Duodenal mucosa (tissue), 2 donors: ENCODE results near the gene SKP1.
A peak's percentile ranks its signal among the peaks of the same experiment; 100 is the strongest.

ENCODE experiments used
- H3K27ac ChIP-seq: one replicate; pipeline ENCODE4 v1.7.0; 2013; ENCODE audit warnings: low read depth, low read length
- H3K27me3 ChIP-seq, 2 donors: one replicate each; pipeline ENCODE4 v1.7.0; 2013; ENCODE audit warnings: low read length in 2 of 2, control low read depth in 1 of 2; ENCODE audit not compliant: insufficient read depth in 2 of 2, control insufficient read depth in 1 of 2
- H3K36me3 ChIP-seq, 2 donors: one replicate each; pipeline ENCODE4 v1.7.0; 2013; ENCODE audit warnings: low read length in 2 of 2, control low read depth in 1 of 2; ENCODE audit not compliant: insufficient read depth in 2 of 2, control insufficient read depth in 1 of 2
- H3K4me1 ChIP-seq, 2 donors: one replicate each; pipeline ENCODE4 v1.7.0; 2013; ENCODE audit warnings: low read length in 2 of 2, control low read depth in 1 of 2; ENCODE audit not compliant: insufficient read depth in 2 of 2, control insufficient read depth in 1 of 2
- H3K4me3 ChIP-seq, 2 donors: one replicate each; pipeline ENCODE4 v1.7.0; 2013; ENCODE audit warnings: low read length in 2 of 2, low read depth in 1 of 2
- H3K9ac ChIP-seq, 2 donors: one replicate each; pipeline ENCODE4 v1.7.0; 2013; ENCODE audit warnings: low read length in 2 of 2, low read depth in 1 of 2
- H3K9me3 ChIP-seq, 2 donors: one replicate each; pipeline ENCODE4 v1.7.0; 2013; ENCODE audit warnings: low read length in 2 of 2, control low read depth in 1 of 2; ENCODE audit not compliant: control insufficient read depth in 1 of 2

Gene SKP1

DNA sequence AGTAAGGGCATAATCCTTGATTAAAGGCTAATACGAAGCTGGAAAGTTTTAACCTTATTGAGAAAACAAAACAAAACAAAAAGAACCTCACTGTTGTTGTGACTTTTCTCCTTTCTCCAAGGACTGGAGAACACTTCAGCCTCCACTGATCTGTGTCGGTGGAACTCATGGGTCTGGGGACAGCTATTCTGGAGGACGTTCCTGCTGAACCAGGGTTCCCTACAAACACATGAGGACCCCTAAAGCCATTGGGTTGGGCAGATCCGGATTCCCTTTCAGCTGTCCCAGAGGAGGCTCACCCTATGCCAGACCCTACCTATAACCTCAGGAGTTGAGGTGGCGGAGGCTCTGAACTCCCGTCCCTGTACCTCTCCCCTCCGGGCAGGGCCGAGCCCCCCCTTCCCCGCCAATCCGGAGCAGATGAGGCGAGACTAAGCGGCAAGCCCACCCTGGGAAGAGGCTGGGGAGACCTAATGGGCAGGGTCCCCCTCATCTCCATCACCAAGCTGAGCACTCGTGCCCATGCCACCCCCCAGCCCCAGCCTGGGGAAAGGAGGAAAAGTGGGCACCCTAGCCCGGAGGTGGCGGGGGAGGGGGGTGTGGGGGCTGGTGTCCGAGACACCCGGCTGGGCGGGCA lies 63.9 kb downstream of the SKP1 start:
- Histone ChIP-seq H3K4me3 (no peak overlapping the region), H3K9ac (no peak overlapping the region), H3K4me1 (peaks cover 3 to 20% of the 10 kb centered on the region in 2 donors), H3K27me3 (peaks cover 6 to 8% of the 10 kb centered on the region in 2 donors), H3K36me3 (peaks cover 0 to 5% of the 10 kb centered on the region in 2 donors), H3K9me3 (no peaks in the 10 kb centered on the region), H3K27ac (no peak overlapping the region)

DNA sequence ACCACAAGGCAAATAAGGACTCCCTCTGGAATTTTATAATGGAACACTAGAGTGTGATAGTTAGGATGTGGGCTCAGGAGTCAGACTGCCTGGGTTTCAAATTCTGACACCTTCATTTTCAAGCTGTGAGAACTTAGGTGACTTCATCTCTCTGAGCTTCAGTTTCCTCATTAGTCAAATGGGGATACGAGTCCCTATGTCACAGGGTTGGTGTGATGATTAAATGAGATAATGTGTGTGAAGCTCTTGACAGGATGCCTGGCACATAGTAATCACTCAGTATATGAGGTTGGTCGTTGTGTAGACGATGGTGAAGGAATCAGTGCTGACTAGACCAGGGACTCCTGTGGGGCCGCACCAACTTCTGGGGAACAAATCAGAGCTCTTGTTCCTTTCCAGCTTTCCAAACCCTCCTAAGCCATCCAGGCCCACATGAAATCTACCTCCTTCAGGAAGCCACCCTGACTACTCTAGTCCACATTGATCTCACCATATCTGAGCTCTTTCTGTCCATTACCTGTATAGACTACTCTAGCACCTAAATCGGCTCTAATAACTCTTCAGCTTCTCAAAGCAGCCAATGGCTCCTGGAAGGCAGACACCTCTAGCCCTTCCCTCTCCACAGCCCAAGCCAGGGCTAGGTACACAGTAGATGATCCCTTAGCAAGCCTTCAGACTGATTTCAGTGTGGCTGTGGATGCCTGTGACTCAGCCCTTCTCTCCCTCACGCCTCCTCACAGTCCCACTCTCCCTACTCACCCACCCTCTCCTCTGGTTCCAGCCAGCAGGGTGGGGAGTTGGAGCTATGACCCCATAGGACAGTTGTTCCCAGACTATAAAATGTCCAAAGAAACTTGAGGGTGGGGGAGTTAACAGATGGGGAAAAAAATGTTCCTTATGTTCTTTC lies 64.8 kb downstream of the SKP1 start:
- Histone ChIP-seq H3K9me3 (no peaks in the 10 kb centered on the region), H3K4me3 (no peak overlapping the region), H3K36me3 (no peaks in the 10 kb centered on the region), H3K27me3 (peaks cover 6 to 8% of the 10 kb centered on the region in 2 donors), H3K4me1 (peaks cover 3 to 20% of the 10 kb centered on the region in 2 donors), H3K9ac (no peak overlapping the region), H3K27ac (no peak overlapping the region)

DNA sequence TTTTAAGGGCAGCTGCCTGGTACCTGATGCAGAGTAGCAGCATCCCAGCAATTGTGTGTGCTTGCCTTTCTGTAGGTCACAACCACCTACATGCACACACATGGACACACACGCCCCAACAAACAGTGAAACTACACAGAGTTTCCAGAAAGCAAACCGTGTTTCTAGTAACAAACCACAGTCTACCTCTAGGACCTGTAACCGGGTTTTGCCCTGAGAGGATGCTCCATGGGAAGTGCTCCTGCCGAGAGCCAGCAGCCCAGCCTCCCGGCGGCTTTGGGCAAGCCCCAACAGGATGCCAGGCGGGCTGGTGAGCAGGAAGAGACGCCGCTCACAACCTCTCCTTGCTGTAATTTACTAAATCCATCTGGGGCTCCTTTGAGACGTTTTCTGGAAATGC lies 66.4 kb downstream of the SKP1 start:
- H3K9ac ChIP-seq: no peak overlapping the region
- H3K27ac ChIP-seq: no peak overlapping the region
- peaks cover 6 to 8% of the 10 kb centered on the region in 2 donors for H3K27me3 ChIP-seq
- no peaks in the 10 kb centered on the region for H3K36me3 ChIP-seq
- H3K4me3 ChIP-seq: no peak overlapping the region
- H3K4me1 ChIP-seq: peaks cover 3 to 9% of the 10 kb centered on the region in 2 donors
- H3K9me3 ChIP-seq: no peaks in the 10 kb centered on the region

DNA sequence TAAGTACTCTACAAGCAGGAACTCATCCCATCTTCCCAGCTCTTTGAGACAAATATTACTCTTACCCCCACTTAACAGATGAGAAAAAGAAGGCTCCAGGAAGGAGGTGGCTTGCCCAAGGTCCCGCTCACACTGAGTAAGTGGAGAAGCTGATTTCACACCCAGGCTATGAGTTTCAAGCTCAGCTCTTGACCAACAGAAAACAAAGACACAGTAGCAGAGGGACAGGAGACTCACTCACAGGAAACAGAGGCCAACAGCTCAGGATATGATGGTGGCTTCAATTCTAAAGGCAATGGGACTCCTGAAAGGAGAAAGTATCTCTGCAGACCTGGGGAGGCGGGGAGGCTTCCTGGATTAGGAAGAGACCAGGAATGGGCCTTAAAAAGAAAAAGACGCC lies 69.0 kb downstream of the SKP1 start:
- Histone ChIP-seq H3K4me3 (no peak overlapping the region), H3K36me3 (no peaks in the 10 kb centered on the region), H3K27ac (no peak overlapping the region), H3K27me3 (peaks cover 0 to 3% of the 10 kb centered on the region in 2 donors), H3K4me1 (no peaks in the 10 kb centered on the region), H3K9me3 (no peaks in the 10 kb centered on the region), H3K9ac (no peak overlapping the region)

DNA sequence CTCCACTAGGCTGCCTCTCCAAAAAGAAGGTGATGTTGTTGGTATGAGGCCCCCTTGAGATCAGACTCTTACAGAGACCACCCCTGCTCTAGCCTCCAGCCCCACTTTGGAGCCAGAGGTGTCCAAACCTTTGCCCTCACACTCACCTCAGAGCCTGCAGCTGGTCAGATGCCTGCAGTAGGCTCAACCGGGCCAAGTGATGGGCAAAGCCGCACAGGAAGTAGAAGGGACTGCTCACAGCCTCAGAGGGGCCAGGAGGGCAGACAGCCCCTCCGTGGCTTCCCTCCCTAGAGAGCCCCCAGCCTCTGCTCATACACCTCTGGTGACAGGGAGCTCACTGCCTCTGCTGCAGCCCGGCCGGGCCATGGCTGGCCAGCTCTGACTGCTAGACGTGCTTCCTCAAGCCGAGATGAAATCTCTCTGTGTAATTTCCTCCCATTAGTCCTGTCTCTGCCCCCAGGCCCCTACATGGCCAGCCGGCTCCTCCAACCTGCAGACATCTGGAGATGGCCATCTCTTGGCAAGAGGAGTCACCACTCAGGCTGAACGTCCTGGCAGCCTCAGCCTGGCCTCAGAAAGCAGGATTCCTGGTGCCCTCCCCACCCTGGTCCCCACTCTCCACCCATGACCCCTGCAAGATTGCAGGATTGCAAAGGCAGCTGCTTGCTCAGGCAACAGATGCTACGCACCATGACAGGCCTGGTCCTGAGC lies 69.6 kb downstream of the SKP1 start:
- peaks cover 0 to 3% of the 10 kb centered on the region in 2 donors for H3K27me3 ChIP-seq
- H3K4me1 ChIP-seq: no peaks in the 10 kb centered on the region
- no peak overlapping the region for H3K27ac ChIP-seq
- no peaks in the 10 kb centered on the region for H3K36me3 ChIP-seq
- no peak overlapping the region for H3K9ac ChIP-seq
- H3K9me3 ChIP-seq: no peaks in the 10 kb centered on the region
- no peak overlapping the region for H3K4me3 ChIP-seq

DNA sequence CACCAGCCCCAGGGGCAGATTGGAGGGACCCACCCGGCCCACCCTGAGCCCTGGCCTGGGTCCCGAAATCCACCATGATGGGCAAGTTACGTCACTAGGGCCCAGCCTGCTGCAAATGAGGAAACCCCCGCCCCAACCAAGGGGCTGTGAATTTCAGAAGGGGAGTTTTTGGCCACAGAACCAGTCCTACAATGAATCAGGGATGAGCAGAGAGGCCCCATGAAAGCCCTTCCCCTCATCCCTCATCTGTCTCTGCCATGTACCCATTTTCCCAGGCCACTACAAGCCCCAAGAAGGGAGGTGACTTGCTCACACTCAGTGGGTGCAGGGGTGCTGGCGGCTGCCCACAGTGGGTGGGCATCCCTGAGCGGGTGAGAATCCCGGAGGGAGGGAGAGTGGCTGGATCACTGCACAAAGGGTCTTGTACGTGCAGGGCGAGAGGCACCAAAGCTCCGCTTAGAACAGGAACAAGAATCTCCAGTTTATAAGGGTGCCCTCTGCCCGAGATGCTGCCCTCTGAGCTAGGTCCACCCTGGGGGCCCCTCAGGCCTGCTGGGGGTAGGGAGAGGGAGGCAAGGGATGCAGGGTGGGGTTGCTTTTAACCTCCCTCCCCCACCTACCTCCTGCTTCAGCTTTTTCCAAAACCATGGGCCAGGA lies 72.6 kb downstream of the SKP1 start:
- no peak overlapping the region for H3K4me3 ChIP-seq
- H3K9ac ChIP-seq: no peak overlapping the region
- peaks cover 23% of the 10 kb centered on the region in 2 donors for H3K4me1 ChIP-seq
- no peaks in the 10 kb centered on the region for H3K27me3 ChIP-seq
- H3K9me3 ChIP-seq: no peaks in the 10 kb centered on the region
- H3K27ac ChIP-seq: no peak overlapping the region
- no peaks in the 10 kb centered on the region for H3K36me3 ChIP-seq

DNA sequence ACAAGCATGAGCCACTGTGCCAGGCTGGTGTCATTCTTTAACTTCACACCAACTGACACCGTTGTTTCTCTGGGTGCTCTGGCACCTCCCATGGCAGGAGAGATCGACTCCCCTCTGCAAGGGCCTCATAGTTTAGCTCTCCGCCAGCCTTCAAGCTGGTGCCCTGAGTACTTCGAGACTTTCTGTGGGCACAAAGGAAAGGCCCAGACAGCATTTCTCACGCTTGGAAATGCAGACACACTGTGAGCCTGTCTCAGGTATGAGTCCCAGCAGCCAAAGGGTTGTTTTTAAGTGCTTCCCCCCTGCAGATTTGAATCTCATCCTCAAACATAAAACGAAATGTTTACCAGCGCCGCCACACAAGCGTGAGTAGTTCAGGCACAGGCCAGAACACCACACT lies 73.4 kb downstream of the SKP1 start:
- Histone ChIP-seq H3K9me3 (no peaks in the 10 kb centered on the region), H3K4me1 (peaks cover 28 to 31% of the 10 kb centered on the region in 2 donors), H3K27me3 (no peaks in the 10 kb centered on the region), H3K9ac (no peak overlapping the region), H3K4me3 (no peak overlapping the region), H3K36me3 (no peaks in the 10 kb centered on the region), H3K27ac (no peak overlapping the region)

DNA sequence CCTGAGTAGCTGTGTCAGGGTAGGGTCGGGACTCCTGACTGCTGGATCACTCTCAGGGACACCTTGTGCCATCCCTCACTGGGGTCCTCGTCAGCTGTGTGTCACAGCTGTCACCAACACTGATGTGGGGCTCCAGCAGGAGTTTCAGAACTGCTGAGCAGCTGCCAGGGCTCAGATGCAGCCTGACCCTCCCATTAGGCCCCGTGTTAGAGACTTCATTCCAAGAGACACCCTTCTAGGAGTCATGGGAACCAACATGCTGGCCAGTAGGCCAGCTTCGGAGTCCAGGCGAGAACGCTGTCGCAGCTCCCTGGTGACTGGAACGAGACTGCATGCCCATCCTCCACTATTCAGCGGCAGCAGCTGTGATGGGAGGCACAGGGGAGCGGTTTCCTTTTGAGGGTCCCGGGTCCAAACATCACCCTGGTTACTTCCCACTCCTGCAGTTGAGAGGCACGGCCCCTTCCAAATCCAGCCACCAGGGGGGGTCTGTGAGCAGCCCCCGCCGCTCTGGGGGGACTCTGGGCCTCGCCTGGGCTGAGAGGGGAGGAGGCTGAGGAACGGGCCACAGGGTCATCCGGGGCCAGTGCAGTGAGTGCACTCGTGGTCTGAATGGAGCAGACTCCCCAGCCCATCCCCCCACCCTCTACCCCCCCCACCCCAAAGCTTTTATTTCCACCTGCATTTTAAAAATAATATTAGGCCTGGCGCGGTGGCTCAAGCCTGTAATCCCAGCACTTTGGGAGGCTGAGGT lies 74.9 kb downstream of the SKP1 start:
- no peaks in the 10 kb centered on the region for H3K27me3 ChIP-seq
- H3K27ac ChIP-seq: no peak overlapping the region
- H3K4me1 ChIP-seq: peaks cover 30 to 33% of the 10 kb centered on the region in 2 donors
- no peaks in the 10 kb centered on the region for H3K36me3 ChIP-seq
- no peak overlapping the region for H3K4me3 ChIP-seq
- no peaks in the 10 kb centered on the region for H3K9me3 ChIP-seq
- H3K9ac ChIP-seq: no peak overlapping the region

DNA sequence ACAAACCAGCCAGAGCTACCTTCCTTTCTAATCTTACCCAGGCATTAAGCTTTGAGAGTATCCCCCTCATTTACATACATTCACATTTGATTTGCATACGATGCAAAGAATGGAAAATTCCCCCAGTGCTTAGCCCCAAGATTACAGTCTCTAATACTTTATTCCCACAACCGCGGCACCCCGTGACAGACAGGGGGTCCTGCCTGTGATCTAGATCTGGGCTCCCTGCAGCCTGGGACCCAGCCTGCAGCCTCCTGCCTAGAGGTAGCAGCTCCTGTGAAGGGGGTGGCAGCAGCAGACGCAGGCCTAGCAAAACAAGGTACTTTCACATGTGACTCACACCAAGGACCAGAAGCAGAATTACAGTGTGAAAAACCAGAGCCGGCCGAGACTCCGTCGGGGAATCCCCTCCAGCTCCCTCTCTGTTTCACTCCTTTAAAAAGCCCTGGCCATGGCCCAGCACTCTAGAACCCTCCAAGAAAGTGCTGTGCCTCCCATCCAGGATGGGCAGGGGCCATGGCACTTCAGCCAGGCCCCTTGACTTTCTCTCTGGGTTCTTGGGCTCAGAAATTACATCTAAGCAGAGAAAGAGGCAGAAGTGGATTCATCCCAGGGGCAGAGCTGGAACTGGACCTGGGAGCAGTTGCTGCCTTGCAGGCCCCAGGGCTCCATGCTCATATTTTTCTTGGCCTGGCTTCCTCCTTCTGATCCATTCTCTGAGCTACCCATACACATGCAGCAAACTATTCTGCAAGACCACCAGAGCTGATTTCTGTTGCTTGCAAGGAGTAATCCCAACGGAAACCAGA lies 76.3 kb downstream of the SKP1 start:
- Histone ChIP-seq H3K4me3 (no peak overlapping the region), H3K27ac (no peak overlapping the region), H3K27me3 (no peaks in the 10 kb centered on the region), H3K36me3 (no peaks in the 10 kb centered on the region), H3K9me3 (no peaks in the 10 kb centered on the region), H3K9ac (peak overlapping the region in 1 of 2 donors; percentile 21), H3K4me1 (peaks cover 30 to 37% of the 10 kb centered on the region in 2 donors)
